Measurements from ENCODE around the gene KLK12.

KLK12 gene

GRCh38 chr19:50981587-50982146 lies 53.1 kb downstream of the KLK12 start:
- no peak for DNase-seq (ENCODE audit: low spot score)

- DNase-seq (ENCODE audit: low spot score) = no peak
Measured at GRCh38 chr19:50980208-50980607, 54.6 kb downstream of the KLK12 start.

GRCh38 chr19:50979758-50980157 lies 55.0 kb downstream of the KLK12 start:
- no peak for DNase-seq (ENCODE audit: low spot score)

All from hepatic stellate cell (primary cell).